KMS-11 (cell line): ENCODE results near the gene FTHL17.
A peak's percentile ranks its signal among the peaks of the same experiment; 100 is the strongest.

Experiments used
- H2AFZ ChIP-seq: fragments of 200-600 bp; sonication (generic); 2 replicates; pipeline ENCODE4 v1.6.1; 2016; ENCODE audit warnings: antibody characterized with exemption, mixed run types, low read depth
- H3K27ac ChIP-seq: fragments of 200-600 bp; sonication (generic); 2 replicates; pipeline ENCODE4 v1.6.1; 2016; ENCODE audit warnings: mild to moderate bottlenecking, mixed run types
- H3K27me3 ChIP-seq: fragments of 200-600 bp; sonication (generic); 2 replicates; pipeline ENCODE4 v1.6.1; 2017; ENCODE audit warnings: mild to moderate bottlenecking, low read depth, mixed run types, moderate library complexity; ENCODE audit not compliant: insufficient read depth
- H3K36me3 ChIP-seq: fragments of 200-600 bp; sonication (generic); 2 replicates; pipeline ENCODE4 v1.6.1; 2017; ENCODE audit warnings: mild to moderate bottlenecking, mixed run types; ENCODE audit not compliant: insufficient read depth
- H3K4me1 ChIP-seq: fragments of 200-600 bp; sonication (generic); 2 replicates; pipeline ENCODE4 v1.6.1; 2016; ENCODE audit warnings: mild to moderate bottlenecking, low read depth, mixed run types; ENCODE audit not compliant: poor library complexity, severe bottlenecking
- H3K4me2 ChIP-seq: fragments of 200-600 bp; sonication (generic); 2 replicates; pipeline ENCODE4 v1.7.0; 2016; ENCODE audit warnings: mild to moderate bottlenecking, mixed run types
- H3K4me3 ChIP-seq: fragments of 200-600 bp; sonication (generic); IDR thresholded peaks from 2 replicates; pipeline ENCODE4 v1.6.1; 2017; ENCODE audit warnings: low read depth, low read length, mixed read lengths; ENCODE audit not compliant: insufficient read depth
- H3K79me2 ChIP-seq: fragments of 200-600 bp; sonication (generic); 2 replicates; pipeline ENCODE4 v1.6.1; 2016; ENCODE audit warnings: low read depth, mixed run types; ENCODE audit not compliant: insufficient read depth
- H3K9ac ChIP-seq: fragments of 200-600 bp; sonication (generic); 2 replicates; pipeline ENCODE4 v1.6.1; 2016; ENCODE audit warnings: mild to moderate bottlenecking, mixed run types
- H4K20me1 ChIP-seq: fragments of 200-600 bp; sonication (generic); 2 replicates; pipeline ENCODE4 v1.6.1; 2016; ENCODE audit warnings: mild to moderate bottlenecking, mixed run types; ENCODE audit not compliant: insufficient read depth
- CTCF ChIP-seq: fragments of 200-600 bp; sonication (generic); conservative IDR thresholded peaks from 2 replicates; pipeline ENCODE4 v1.6.1; 2017; ENCODE audit warnings: low read depth, mild to moderate bottlenecking, antibody characterized with exemption, low read length, moderate library complexity, mixed read lengths

The FTHL17 gene

DNA sequence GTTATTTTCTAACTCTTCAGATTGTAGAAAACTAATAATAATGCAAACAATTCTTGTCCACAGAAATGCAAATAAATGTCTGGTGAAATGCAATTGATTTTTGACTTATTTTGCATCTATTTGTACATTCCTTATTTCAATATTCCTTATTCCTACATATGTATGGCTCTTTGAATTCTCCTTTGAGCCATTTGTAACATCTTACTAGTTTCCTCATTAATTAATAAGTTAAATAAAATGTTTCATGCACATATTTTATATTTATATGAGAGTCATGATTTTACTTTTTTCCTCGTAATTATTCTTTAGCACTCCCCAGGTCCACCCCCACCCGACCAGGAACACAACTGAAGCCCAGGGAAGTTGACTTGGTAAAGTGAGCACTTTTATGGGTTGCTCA is 2.7 kb upstream of the FTHL17 start:
- no peak overlapping the region for H3K9ac ChIP-seq
- H3K27me3 ChIP-seq: no peaks in the 10 kb centered on the region
- H3K4me2 ChIP-seq: no peak overlapping the region
- no peak overlapping the region for H2AFZ ChIP-seq
- H3K27ac ChIP-seq: no peak overlapping the region
- no peak for TF ChIP-seq CTCF
- H4K20me1 ChIP-seq: no peaks in the 10 kb centered on the region
- peaks cover 17% of the 10 kb centered on the region for H3K4me1 ChIP-seq
- H3K36me3 ChIP-seq: no peaks in the 10 kb centered on the region
- H3K79me2 ChIP-seq: no peaks in the 10 kb centered on the region
- H3K4me3 ChIP-seq: no peak overlapping the region

DNA sequence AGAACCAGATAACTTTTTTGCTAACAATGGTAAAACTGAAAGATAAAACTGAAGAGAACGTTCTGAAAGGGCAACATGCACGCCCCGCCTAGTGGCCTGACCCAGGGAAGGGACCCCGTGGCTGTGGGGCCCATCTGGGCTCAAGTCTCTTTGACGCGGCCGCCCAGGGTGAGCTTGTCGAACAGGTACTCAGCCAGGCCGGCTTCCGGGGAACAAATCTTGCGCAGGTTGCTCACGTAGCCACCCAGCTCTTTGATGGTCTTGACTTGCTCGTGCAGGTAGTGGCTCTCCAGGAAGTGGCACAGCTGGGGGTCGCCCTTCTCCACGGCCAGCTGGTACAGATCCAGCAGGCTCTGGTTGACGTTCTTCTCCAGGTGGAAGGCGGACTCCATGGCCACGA is 579 bp downstream of the FTHL17 start:
- TF ChIP-seq CTCF: no peak
- Histone ChIP-seq H3K79me2 (no peaks in the 10 kb centered on the region), H2AFZ (no peak overlapping the region), H4K20me1 (no peaks in the 10 kb centered on the region), H3K9ac (no peak overlapping the region), H3K4me1 (peaks cover 30% of the 10 kb centered on the region), H3K36me3 (no peaks in the 10 kb centered on the region), H3K27ac (no peak overlapping the region), H3K27me3 (no peaks in the 10 kb centered on the region), H3K4me3 (no peak overlapping the region), H3K4me2 (no peak overlapping the region)

DNA sequence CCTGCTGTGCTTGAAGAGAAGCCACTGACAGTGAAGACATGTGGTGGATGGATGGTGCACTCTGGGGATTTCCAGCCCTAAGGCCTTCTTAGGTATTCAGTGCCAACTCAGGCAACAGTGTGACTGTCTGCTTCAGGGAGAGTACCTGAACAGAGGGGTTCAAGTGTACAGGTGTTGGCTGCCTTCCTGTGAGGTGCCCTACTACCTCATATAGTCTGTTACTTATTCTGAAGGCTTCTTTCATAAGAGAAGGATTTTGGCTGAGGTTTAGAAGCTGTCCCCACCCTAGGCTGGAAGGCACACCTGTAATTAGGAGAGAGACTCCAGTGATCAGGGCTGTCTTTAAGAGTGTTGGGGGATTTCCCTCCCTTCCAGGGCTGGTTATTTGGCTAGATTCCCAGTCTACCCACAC is 1.8 kb downstream of the FTHL17 start:
- Histone ChIP-seq H3K27ac (peak overlapping the region; percentile 55), H3K36me3 (no peaks in the 10 kb centered on the region), H3K79me2 (no peaks in the 10 kb centered on the region), H3K4me2 (peak overlapping the region; percentile 60), H3K27me3 (no peaks in the 10 kb centered on the region), H3K4me1 (peaks cover 30% of the 10 kb centered on the region), H2AFZ (peak overlapping the region; percentile 12; the same call in 1 of the 2 replicates), H3K4me3 (no peak overlapping the region), H4K20me1 (no peaks in the 10 kb centered on the region), H3K9ac (no peak overlapping the region; the same call in 1 of the 2 replicates)
- no peak for TF ChIP-seq CTCF

GRCh38 chrX:31063114-31063513 is 8.7 kb downstream of the FTHL17 start:
- Histone ChIP-seq H3K9ac (no peak overlapping the region), H3K4me2 (no peak overlapping the region), H2AFZ (no peak overlapping the region), H4K20me1 (no peaks in the 10 kb centered on the region), H3K4me1 (no peaks in the 10 kb centered on the region), H3K79me2 (no peaks in the 10 kb centered on the region), H3K27me3 (no peaks in the 10 kb centered on the region), H3K36me3 (no peaks in the 10 kb centered on the region), H3K27ac (no peak overlapping the region), H3K4me3 (no peak overlapping the region)
- no peak for TF ChIP-seq CTCF
